Tibial nerve (tissue), 3 donors: ENCODE measurements around the gene CLEC17A.

ENCODE experiments used
- POLR2A ChIP-seq, 2 donors: fragments of 450-650 bp; IDR thresholded peaks; one replicate each; pipeline ENCODE4 v1.6.1; 2017; ENCODE audit warnings: antibody characterized with exemption in 2 of 2, mild to moderate bottlenecking in 2 of 2, moderate library complexity in 2 of 2
- TF ChIP-seq, protein P1 (sequence below), 5 experiments: fragments of 200-600 bp in 3 of 5; fragments of 450-650 bp in 2 of 5; sonication (generic) in 3 of 5; IDR thresholded peaks; one replicate each; pipeline ENCODE4 v1.5.1; 2016 to 2019; ENCODE audit warnings: antibody characterized with exemption in 5 of 5, mild to moderate bottlenecking in 3 of 5, moderate library complexity in 2 of 5

DNA sequence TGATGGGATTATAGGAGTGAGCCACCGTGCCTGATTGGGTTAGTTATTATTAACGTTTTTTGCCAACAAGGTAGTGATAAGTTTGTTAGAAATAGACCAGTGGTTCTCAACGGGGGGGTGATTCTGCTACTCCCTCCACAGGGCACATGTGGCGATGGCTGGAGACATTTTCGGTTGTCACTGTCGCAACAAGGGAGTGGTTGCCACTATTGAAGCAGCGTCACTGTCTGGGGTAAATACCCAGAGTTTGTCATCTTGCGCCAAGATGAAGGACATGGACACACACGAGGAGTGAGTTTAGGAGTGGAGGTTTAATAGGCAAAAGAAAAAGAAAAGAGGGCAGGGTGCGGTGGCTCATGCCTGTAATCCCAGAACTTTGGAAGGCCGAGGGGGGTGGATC is 72.8 kb downstream of the CLEC17A start:
- TF ChIP-seq, protein P1, sequence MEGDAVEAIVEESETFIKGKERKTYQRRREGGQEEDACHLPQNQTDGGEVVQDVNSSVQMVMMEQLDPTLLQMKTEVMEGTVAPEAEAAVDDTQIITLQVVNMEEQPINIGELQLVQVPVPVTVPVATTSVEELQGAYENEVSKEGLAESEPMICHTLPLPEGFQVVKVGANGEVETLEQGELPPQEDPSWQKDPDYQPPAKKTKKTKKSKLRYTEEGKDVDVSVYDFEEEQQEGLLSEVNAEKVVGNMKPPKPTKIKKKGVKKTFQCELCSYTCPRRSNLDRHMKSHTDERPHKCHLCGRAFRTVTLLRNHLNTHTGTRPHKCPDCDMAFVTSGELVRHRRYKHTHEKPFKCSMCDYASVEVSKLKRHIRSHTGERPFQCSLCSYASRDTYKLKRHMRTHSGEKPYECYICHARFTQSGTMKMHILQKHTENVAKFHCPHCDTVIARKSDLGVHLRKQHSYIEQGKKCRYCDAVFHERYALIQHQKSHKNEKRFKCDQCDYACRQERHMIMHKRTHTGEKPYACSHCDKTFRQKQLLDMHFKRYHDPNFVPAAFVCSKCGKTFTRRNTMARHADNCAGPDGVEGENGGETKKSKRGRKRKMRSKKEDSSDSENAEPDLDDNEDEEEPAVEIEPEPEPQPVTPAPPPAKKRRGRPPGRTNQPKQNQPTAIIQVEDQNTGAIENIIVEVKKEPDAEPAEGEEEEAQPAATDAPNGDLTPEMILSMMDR (IDR thresholded peaks at IDR 0.05) = no peak
- no peak for TF ChIP-seq POLR2A (IDR thresholded peaks at IDR 0.05)
